A673 (cell line): ENCODE data around the gene MDK.

Experiments
- CTCF ChIP-seq: fragments of 300-800, 200-600 bp; sonication (generic); conservative IDR thresholded peaks from 2 replicates; pipeline ENCODE4 v1.5.1; 2017; ENCODE audit warnings: low read depth, mild to moderate bottlenecking, antibody characterized with exemption, low read length, moderate library complexity, mixed read lengths
- EZH2 ChIP-seq: fragments of 200-600 bp; sonication (generic); IDR thresholded peaks from 2 replicates; pipeline ENCODE4 v1.6.1; 2017; ENCODE audit warnings: borderline replicate concordance, low read depth, mild to moderate bottlenecking, mixed read lengths, antibody characterized with exemption, low read length; ENCODE audit not compliant: poor library complexity, severe bottlenecking

DNA sequence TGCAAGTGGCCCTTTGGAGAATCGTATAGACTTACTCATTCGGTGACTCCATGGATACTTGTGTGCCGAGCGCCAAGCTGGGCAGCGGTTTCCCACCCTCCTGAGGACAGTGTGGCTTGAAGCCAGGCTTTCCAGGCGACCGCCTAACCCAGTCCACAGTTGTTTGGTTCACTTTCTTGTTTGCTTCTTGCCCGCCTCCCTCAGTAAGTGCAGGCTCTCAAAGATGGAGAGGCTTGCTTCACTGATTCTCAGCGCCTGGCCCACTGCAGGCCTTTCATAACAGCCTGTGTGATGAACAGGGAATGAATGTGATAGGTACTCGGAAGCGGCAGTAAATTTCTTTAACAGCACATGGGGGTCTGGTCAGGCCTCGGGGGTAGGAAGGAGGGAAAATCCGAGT, 11.2 kb upstream of the MDK start:
- no peak for TF ChIP-seq CTCF
- no peak for TF ChIP-seq EZH2
